Activated T-cell treated with anti-CD3 and anti-CD28 coated beads, Interleukin-2, amount 50 U/mL, for 1 hour (primary cell): ENCODE measurements around the gene MICALL2.

Source experiments
- DNase-seq: peaks from one replicate; pipeline ENCODE4 v3.0.0-alpha.2; 2020

The MICALL2 gene

GRCh38 chr7:1492640-1493039, 33.4 kb upstream of the MICALL2 start:
- DNase-seq = no peak

GRCh38 chr7:1492221-1492620, 33.0 kb upstream of the MICALL2 start:
- DNase-seq = no peak

GRCh38 chr7:1490837-1491236, 31.6 kb upstream of the MICALL2 start:
- no peak for DNase-seq

- DNase-seq = no peak
These were observed 30.1 kb upstream of the MICALL2 start for GRCh38 chr7:1489336-1489735.

GRCh38 chr7:1488016-1488415, 28.7 kb upstream of the MICALL2 start:
- no peak for DNase-seq

GRCh38 chr7:1487466-1487865, 28.2 kb upstream of the MICALL2 start:
- no peak for DNase-seq

- no peak for DNase-seq
These were observed 27.3 kb upstream of the MICALL2 start for GRCh38 chr7:1486571-1486970.

- DNase-seq = no peak
These were observed 25.9 kb upstream of the MICALL2 start for GRCh38 chr7:1485156-1485555.

- DNase-seq = no peak
These were observed 25.3 kb upstream of the MICALL2 start for GRCh38 chr7:1484569-1484968.

GRCh38 chr7:1483536-1484505, 24.6 kb upstream of the MICALL2 start:
- DNase-seq = no peak

- no peak for DNase-seq
These were observed 23.8 kb upstream of the MICALL2 start for GRCh38 chr7:1483079-1483478.

- DNase-seq = no peak
These were observed 22.0 kb upstream of the MICALL2 start for GRCh38 chr7:1481300-1481699.

GRCh38 chr7:1480670-1481069, 21.4 kb upstream of the MICALL2 start:
- DNase-seq = no peak

GRCh38 chr7:1479287-1479686, 20.0 kb upstream of the MICALL2 start:
- DNase-seq = no peak

GRCh38 chr7:1478480-1478879, 19.2 kb upstream of the MICALL2 start:
- no peak for DNase-seq

GRCh38 chr7:1476859-1477258, 17.6 kb upstream of the MICALL2 start:
- no peak for DNase-seq

- DNase-seq = no peak
These were observed 16.7 kb upstream of the MICALL2 start for GRCh38 chr7:1475991-1476390.

- no peak for DNase-seq
These were observed 16.1 kb upstream of the MICALL2 start for GRCh38 chr7:1475393-1475792.

- DNase-seq = no peak
These were observed 15.5 kb upstream of the MICALL2 start for GRCh38 chr7:1474736-1475135.

GRCh38 chr7:1473864-1474512, 14.7 kb upstream of the MICALL2 start:
- peak; percentile 86 for DNase-seq

- DNase-seq = no peak
These were observed 11.6 kb upstream of the MICALL2 start for GRCh38 chr7:1470901-1471300.

GRCh38 chr7:1468643-1469298, 9.5 kb upstream of the MICALL2 start:
- DNase-seq = no peak

GRCh38 chr7:1468203-1468602, 8.9 kb upstream of the MICALL2 start:
- no peak for DNase-seq
